ENCODE data around the gene TTLL13. TPM values are rescaled to one million over a fixed set of nuclear protein-coding genes. Genes with fewer than 3 reads are reported as not detected.
"Not testable (repeated sequence)": the region's sequence is repeated elsewhere in the genome, so short reads cannot be mapped to it uniquely, and the experiment has no call there.

The TTLL13 gene
- total and polyA plus RNA-seq, 2 of the 4 experiments (the other 2 are of a cell fraction) = 0.10 TPM; not detected in 1

GRCh38 chr15:90260731-90261130 lies 11.4 kb downstream of the TTLL13 start:
- H2AFZ ChIP-seq (replicated peaks; ENCODE audit: low read length, poor library complexity); CTCF ChIA-PET; BruUV-seq (replicated peaks); dilution Hi-C loops (cut with HindIII; ENCODE audit: low sequenced_read_pairs, unreplicated experiment); H3K56ac ChIP-seq (ENCODE audit: extremely low read depth, insufficient read depth, low read length); H4K8ac ChIP-seq (ENCODE audit: low read depth in 2 of 2, low read length in 2 of 2); H2AK9ac ChIP-seq (replicated peaks; ENCODE audit: low read depth, low read length, poor library complexity); H2BK120ac ChIP-seq (ENCODE audit: low read depth, low read length); H3K18ac ChIP-seq (ENCODE audit: low read depth, low read length); DNase-seq; H4K91ac ChIP-seq (ENCODE audit: insufficient read depth, low read depth, low read length); H3K4ac ChIP-seq (ENCODE audit: low read depth, low read length); H2BK15ac ChIP-seq (ENCODE audit: low read depth, low read length); H3K4me2 ChIP-seq (ENCODE audit: low read depth, low read length); H3K23ac ChIP-seq (ENCODE audit: low read depth, low read length); H2BK20ac ChIP-seq (ENCODE audit: low read depth, low read length); H2AK5ac ChIP-seq (ENCODE audit: low read depth, low read length); in situ Hi-C loops (cut with MboI; ENCODE audit: low sequenced_read_pairs); H2BK5ac ChIP-seq (ENCODE audit: low read depth, low read length, poor library complexity, severe bottlenecking); H3K9me3 ChIP-seq (ENCODE audit: control insufficient read depth, insufficient read depth, low read length); H3K27me3 ChIP-seq (ENCODE audit: control insufficient read depth, insufficient read depth, low read length); ATAC-seq (ENCODE audit: low read depth); H4K5ac ChIP-seq (ENCODE audit: low read depth, low read length); H3K4me3 ChIP-seq (ENCODE audit: insufficient read depth, low read depth, low read length); H3K14ac ChIP-seq (replicated peaks; ENCODE audit: low read depth, low read length); H3K27ac ChIP-seq (ENCODE audit: insufficient read depth, low read length); POLR2A ChIA-PET (ENCODE audit: unreplicated experiment); H3K4me1 ChIP-seq (ENCODE audit: control insufficient read depth, insufficient read depth, low read length); H4K20me1 ChIP-seq (ENCODE audit: insufficient read depth, low read length); intact Hi-C loops (cut with micrococcal nuclease); H3K9ac ChIP-seq (ENCODE audit: low read depth, low read length); H3K36me3 ChIP-seq (ENCODE audit: control insufficient read depth, insufficient read depth, low read length); H3K9me1 ChIP-seq (ENCODE audit: insufficient read depth, low read length): not testable (repeated sequence)
- H3K79me1 ChIP-seq (ENCODE audit: low read depth in 1 of 2, low read length in 2 of 2) = peaks cover 6 to 13% of the 10 kb centered on the region in 2 experiments
- no CpG with 5 or more reads among the region's 6 CpGs for WGBS, 2 experiments (ENCODE audit: extremely low coverage in 2 of 2, insufficient read length in 1 of 2)

Data from IMR-90 (cell line).